Astrocyte of the cerebellum (primary cell): ENCODE results near the gene GABARAPL2.
"Not testable (repeated sequence)": the region's sequence is repeated elsewhere in the genome, so short reads cannot be mapped to it uniquely, and the experiment has no call there.

Experiments used
- DNase-seq: peaks from one replicate; pipeline ENCODE4 v3.0.0-alpha.2; 2011; ENCODE audit warnings: low read depth
- H3K4me3 ChIP-seq: 2 replicates; pipeline ENCODE4 v1.5.1; 2011; ENCODE audit warnings: mild to moderate bottlenecking, low read depth, low read length, moderate library complexity
- CTCF ChIP-seq: IDR thresholded peaks from 2 replicates; pipeline ENCODE4 v1.5.1; 2012; ENCODE audit warnings: low read length, low read depth, moderate library complexity, mild to moderate bottlenecking; ENCODE audit errors: missing control alignments
- in situ Hi-C: cut with HindIII; loops from 2 replicates; pipeline ENCODE4 v1.10.0; 2017; ENCODE audit warnings: low sequenced_read_pairs

GABARAPL2 gene

GRCh38 chr16:75541236-75541635 is 24.9 kb upstream of the GABARAPL2 start:
- TF ChIP-seq CTCF = no peak
- no peak for DNase-seq
- in situ Hi-C loops = no loop called here
- no peak overlapping the region for H3K4me3 ChIP-seq

GRCh38 chr16:75542462-75542861 is 23.7 kb upstream of the GABARAPL2 start:
- DNase-seq, H3K4me3 ChIP-seq, in situ Hi-C loops: not testable (repeated sequence)

GRCh38 chr16:75545879-75546278 is 20.3 kb upstream of the GABARAPL2 start:
- H3K4me3 ChIP-seq, DNase-seq, in situ Hi-C loops: not testable (repeated sequence)

- in situ Hi-C loops = no loop called here
- TF ChIP-seq CTCF = no peak
- DNase-seq = no peak
- no peak overlapping the region for H3K4me3 ChIP-seq
Measured at GRCh38 chr16:75546293-75546692, 19.9 kb upstream of the GABARAPL2 start.

- H3K4me3 ChIP-seq, in situ Hi-C loops: not testable (repeated sequence)
Measured at GRCh38 chr16:75548456-75548855, 17.7 kb upstream of the GABARAPL2 start.

GRCh38 chr16:75550211-75550662 is 15.9 kb upstream of the GABARAPL2 start:
- in situ Hi-C loops = no loop called here
- TF ChIP-seq CTCF = peak; percentile 79
- H3K4me3 ChIP-seq = peak overlapping the region; percentile 7
- DNase-seq = peak; percentile 83

More at GRCh38 chr16:75548456-75548855, 17.7 kb upstream of the GABARAPL2 start:
- DNase-seq = not testable (repeated sequence)

GRCh38 chr16:75552951-75553350 is 13.2 kb upstream of the GABARAPL2 start:
- in situ Hi-C loops = no loop called here
- no peak for TF ChIP-seq CTCF
- DNase-seq = no peak
- H3K4me3 ChIP-seq = no peak overlapping the region

- in situ Hi-C loops = no loop called here
- peak; percentile 63 for DNase-seq
- peak overlapping the region; percentile 65 for H3K4me3 ChIP-seq
- no peak for TF ChIP-seq CTCF
Measured at GRCh38 chr16:75555213-75555706, 10.9 kb upstream of the GABARAPL2 start.
